AG08395 (cell line): ENCODE data around the gene EYA4.

Experiments
- DNase-seq: peaks from one replicate; pipeline ENCODE4 v3.0.0; 2012; ENCODE audit warnings: mixed read lengths, low spot score

EYA4 gene

DNA sequence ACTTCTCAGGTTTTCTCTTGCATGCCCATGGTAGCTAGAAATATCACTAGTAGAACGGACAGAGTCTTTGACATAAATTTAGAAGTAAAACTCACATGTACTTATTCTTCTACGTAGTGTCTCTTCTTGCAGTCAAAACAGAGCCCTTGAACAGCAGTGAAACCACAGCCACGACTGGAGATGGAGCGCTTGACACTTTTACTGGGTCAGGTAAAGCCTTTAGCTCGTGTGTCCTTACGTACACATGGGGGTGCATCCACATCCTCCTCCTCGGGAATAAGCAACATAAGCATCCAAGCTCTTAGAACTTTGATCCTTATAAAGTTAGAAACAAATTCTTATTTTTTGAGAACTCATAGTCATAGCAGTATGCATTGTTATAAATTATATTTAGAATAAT is 215.3 kb downstream of the EYA4 start:
- no peak for DNase-seq

DNA sequence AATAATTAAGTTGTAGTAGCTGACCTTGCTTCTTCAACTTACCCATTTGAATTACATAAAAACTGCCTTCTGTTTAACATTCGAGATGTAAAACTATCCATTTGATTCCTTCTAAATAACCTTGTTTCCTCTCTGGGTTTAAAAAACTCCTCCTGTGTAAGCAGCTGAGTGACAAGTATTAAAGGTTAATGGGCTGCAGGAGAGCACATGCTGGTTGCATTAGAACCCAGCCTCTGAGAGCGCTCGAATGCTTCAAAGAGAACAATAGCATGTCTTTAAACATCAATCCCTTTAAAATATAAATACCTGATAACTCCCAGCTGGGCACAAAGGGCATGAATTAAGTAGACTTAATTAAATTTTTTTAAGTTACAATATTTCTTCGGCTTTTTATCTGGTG is 215.8 kb downstream of the EYA4 start:
- no peak for DNase-seq

DNA sequence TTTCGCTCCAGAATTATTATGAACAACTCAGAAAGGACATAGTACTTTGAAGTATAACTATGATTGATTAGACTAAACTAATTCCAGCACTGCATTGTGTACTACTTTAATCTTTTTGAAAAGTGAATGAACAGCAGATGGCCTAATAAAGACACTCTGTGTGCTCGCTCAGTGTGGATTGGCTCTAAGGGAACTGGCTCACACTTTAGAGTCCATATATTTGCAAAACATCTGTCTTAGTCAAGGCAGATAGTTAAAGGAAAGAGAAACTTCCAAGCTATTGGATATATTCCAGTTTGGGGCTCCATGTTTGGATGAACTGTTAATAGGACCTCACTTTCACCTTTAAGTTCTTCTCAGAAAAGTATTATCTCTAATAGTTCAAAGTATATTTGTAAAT is 218.9 kb downstream of the EYA4 start:
- no peak for DNase-seq

DNA sequence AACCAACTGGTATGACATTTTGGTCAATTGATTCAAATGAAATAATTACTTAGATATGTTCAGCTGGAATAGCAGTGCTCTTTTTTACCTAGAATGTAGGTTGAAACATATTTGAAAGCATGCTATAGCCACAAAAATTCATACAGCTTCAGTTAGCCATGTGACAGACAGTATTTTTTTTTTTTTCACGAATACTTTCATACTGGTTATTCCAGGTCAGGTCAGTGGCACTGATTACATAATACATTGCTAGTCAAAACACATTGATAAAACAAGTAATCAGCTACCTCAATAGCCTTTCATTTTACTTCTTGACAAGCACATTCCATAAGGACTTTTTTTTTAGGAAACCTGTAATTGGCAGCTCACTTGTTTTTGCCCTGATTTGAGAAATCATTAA is 222.6 kb downstream of the EYA4 start:
- no peak for DNase-seq

DNA sequence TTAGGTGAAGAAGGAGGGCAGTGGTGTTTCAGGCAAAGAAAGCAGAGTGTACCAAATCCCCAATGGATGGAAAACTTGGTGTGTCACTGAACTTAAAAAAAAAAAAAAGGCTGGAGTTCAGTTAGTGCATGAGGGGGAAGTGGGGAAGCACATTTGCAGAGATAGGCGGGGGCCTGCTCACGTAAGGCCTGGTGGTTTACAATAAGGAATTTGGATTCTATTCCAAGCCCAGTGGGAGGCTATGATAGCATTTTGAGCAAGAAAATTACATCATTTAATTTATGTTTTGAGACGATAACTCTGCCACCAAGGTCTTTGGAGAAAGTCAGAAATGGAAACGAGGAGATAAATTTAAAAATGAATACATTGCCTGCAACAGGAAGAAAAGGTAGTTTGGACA is 225.5 kb downstream of the EYA4 start:
- no peak for DNase-seq

DNA sequence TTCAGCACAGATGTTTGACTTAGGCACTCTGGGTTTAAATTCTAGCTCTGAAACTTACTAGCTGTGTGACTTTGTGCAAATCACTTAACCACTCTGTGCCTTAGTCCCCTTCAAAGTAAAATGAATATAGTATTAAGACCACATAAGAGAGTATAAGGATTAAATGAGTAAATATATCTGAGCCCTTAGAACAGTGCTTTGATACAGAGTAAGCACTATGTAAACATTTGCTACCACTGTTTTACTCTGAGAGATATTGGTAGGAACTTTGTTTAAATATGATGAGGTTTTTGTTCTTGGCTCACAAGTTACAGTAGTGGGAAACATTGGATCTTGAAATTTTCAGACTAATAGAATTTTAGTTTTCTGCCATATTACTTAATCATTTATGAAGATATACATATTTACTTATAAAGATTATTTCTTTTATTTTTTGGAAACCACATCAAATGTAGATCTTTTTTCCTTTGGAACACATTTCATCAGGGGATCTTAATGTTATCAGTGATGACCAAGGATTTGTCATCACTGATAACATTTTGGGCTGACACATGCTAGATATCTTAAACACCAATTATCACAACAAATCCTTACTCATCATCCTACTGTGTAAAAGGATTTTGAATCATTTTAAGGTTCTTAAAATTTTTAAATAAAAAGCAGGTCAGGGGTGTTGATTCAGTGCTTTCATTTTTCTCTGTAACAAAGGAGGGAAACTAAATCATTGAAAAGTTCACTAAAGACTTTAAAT is 226.2 kb downstream of the EYA4 start:
- DNase-seq: no peak

DNA sequence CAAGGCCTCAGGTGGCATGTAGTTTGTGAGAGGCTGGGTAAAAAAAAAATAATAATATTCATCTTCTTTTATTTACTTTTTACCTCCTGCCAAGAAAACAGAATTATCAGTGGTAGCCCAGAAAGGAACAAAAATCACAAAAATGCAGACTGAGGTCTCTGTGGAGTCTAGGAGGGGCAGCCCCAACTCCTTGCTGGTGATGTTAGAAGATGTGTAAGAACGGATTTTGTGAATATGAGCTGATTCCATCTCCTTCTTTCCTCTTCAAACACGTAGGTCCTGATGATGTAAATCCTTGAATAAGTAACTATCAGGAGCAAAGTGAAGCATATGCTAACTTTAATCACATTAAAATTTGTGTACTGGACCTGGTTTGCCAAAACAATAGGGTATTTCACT is 226.8 kb downstream of the EYA4 start:
- DNase-seq: no peak

DNA sequence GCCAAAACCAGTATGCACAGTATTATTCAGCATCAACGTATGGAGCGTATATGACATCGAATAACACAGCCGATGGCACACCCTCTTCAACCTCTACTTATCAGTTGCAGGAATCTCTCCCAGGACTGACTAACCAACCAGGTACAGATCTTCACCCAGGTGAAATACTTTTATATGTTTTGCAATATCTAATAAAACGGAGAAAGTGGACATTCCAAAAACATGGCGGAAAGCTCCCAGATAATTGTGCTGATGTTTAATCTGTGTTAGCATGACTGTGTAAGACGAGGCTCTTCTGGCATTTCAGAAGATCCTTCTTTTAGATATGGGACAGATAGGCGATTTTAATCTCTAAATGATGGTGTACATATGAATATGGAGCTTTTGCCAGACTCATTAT is 227.4 kb downstream of the EYA4 start:
- DNase-seq: no peak

DNA sequence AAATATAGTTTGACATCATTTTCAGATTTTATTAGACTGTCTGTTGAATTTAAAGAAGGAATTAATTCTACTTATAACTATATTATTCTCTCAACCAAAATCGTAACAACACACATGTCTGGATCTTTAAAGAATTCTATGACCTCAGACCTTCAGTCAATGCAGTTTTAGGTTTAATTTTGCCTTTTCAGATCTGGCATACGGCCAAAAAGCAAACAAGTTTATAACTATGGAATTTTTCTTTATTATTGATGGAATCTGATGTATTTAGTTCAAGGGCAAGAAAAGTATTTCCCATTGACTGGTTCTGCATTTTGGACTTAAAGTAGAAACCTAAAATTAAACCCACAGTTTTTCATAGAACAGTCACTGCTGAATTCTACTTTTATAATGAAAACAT is 233.4 kb downstream of the EYA4 start:
- no peak for DNase-seq

DNA sequence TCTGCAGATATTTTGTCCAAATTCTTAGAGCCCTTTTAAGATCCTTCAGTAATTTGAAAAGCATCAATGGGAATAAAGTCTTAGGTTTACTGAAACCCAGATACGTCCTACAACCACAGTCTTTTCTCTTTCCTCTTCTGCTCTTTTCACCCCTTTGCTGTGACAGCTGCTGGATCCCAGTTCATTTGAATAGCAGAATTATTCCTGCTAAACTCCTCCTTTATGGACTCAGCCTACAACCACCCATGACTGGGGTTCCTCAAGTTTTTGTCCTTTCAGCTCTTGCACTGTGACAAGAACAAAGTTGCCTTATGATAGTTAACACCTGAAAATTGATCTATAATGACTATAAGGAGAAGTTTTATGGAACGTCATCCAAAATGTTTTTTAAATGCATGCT is 237.5 kb downstream of the EYA4 start:
- no peak for DNase-seq

DNA sequence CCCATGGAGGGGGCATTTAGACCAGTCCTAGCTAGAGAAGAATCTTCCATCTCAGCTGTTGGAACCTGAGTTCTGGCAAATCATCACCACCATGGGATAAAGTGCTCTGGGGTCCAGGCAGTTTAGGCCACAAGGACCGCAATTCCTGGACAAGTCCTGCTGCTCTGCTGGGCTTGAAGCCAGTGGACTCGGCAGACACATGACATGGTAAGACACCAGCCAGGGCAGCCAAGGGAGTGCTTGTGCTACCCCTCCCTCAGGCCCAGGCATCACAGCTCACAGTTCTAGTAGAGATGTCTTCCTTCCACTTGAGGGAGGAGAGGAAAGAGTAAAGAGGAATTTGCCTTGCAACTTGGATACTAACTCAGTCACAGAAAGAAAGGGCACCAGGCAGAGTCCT is 246.0 kb downstream of the EYA4 start:
- no peak for DNase-seq

DNA sequence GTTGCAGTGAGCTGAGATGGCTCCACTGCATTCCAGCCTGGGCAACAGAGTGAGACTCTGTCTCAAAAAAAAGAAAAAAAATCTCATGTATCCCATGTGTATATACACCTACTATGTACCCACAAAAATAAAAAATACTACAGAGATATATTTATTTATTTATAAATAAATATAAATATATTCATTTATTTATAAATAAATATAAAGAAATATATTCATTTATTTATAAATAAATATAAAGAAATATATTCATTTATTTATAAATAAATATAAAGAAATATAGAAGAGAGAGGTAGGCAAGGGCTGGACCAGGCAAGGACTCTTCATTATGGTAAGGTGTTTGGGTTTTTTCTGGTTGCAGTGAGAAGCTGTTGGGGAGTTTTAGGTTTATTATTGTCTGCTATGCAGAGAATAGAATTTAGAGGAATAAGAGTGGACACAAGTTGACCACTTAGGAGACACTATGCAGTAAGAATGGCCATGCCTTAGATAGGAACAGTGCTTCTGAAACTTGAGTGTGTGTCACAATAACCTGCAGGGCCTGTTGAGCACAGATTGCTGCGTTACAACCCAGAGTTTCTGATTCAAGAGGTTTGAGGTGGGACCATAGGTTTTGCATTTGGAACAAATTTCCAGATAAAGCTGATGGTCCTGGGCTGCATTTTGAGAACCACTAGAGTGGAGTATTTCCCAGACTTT is 254.2 kb downstream of the EYA4 start:
- DNase-seq: no peak

DNA sequence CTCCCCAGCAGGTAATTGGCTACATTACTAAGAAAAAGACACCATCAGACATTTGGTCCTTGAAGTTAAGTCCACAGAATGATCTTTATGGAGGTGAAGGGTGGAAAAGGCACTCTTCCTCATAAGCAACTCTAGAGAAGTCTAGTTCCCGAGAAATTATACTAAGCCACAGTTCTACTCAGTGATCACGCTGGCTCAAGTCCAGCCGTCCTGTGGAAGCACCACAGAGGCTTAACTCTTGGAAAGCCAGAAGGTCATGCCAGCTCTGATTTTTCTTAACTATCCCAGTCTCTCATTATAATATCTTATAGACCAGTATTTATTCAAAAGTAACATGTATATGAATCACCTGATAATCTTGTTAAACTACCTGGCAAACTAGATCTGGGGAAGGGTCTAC is 258.5 kb downstream of the EYA4 start:
- no peak for DNase-seq

DNA sequence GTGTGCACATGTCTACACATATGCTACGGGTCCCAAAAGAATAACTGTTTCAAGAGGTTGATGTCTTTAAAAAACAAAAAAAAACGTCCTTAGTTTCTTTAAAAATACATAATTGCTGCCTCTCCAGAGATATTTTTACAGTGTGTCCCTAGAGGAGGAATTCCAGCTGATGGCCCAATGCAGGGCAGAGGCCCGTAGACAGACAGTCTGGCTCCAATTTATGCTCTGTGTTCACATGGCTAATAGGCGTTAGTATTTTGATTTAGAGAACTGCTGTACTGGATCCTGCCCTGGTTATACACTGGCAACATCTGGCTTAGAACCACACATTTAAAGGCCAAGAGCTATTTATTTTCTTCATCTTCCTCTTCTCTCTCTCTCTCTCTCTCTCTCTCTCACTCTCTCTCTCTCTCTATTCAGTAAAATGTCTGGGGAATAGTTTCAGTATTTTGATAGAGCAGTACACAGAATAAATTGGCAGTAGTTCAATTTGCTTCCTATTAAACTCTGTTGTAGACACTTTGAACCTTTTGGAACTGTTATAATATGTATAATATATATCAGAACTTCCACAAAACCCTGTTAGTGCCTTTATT is 260.6 kb downstream of the EYA4 start:
- DNase-seq: no peak

DNA sequence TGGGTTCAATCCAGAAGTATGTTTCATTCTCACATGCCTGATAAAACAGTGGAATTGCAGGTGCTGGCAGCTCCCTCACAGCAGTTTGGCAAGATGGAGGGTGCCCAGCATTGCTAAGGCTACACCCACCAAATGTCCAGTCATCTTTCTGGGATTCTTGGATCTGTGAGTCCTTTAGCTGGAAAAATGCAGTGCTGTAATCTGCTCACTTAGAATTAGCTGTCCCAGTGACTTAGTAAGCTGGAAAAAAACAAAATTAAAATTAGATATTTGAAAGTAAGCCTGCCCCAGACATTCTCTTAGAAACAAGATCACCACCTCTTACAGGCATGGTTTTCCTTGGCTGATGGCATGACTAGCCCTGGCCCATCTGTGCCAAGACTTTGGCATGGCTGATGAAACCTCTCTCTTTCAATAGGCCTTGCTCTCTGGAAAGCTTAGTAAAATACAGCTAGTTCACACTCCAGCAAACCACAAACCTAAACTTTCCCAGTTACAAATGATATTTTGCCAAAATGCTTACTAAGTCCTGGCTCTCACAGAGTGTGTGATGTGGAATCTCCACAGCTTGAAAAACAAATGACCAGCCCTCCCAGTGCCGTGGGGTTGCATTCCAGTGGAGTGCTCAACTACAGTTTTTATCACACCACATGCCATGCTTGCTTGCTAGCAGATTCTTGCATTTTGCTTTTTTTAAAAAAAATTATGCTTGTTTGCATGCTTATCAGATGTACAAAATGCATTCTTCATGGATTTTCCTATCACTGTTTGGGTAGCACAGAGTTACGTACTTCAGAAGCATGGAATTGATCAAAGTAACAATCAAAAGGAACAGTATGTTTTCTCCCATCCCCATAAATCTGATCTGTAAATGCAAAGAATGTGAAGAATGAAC is 261.5 kb downstream of the EYA4 start:
- peak; percentile 74 for DNase-seq

DNA sequence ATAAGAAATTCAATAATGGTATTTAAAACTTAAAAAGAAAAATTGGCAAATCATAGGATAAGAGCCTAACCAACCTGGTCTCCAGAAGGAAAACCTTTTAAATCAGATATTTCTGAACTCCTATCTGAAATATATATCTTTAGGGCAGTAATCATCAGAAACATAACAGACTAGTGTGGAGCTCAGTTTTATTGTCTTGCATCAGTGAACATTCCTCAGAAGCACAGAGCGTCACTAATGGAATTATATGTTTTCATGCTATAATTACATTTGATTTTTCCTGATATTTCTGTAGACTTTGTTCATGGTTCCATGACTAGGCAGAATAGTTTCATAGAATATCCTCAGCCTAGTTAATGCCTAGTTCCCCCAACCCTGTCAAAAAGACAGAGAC is 262.2 kb downstream of the EYA4 start:
- DNase-seq: no peak

DNA sequence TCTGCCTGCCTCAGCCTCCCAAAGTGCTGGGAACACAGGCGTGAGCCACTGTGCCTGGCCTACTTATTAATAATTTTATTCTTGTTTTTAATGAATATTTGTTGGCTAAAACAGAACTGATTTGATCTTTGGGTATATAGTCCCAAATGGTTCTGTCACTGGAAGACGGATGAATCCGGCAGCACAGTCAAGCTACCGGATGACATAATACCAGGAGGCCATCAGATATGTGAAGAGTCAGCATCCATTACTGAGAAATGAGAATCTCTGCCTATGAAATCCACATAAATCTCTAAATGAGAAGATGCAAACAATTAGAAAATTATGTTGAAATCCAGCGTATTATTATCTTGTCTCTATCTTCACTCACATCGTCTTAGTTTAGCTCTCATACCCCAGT is 263.0 kb downstream of the EYA4 start:
- no peak for DNase-seq

DNA sequence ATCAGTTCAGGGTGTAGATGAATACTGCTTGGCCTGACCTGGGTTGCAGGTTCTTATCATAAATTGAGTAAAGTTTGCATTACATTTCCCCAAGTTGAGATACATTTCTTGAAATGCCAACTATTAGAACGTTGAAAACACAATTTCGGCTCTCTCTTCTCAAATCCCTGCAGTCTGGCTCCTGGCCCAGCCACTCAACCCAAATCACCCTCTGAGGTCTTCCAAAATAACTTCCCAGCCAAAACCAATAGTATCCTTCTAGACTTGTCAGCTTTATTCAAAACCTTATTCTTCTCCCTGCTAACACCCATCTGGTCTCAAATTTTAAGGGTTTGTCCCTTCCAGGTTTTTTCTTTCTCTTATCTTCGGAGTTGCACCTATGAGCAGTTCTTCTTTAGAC is 263.6 kb downstream of the EYA4 start:
- DNase-seq: no peak

DNA sequence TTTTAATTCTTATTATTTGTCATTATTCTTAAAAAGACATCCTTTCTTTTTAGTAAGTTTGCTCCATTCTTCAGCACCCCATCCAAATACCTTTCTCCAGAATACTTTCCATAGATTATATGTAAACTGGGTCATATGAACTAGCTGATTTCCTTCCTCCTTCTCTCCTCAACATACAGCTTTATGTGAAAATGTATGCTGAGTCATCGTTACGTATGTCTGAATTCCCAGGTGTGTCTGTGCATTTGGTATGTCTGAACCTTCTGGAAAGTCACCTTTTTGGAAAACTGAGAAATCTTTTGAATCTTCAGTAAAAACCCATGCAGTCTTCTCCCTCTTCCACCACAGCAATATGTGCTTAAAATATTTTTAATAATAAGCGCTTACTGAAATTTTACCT is 264.5 kb downstream of the EYA4 start:
- DNase-seq: no peak

DNA sequence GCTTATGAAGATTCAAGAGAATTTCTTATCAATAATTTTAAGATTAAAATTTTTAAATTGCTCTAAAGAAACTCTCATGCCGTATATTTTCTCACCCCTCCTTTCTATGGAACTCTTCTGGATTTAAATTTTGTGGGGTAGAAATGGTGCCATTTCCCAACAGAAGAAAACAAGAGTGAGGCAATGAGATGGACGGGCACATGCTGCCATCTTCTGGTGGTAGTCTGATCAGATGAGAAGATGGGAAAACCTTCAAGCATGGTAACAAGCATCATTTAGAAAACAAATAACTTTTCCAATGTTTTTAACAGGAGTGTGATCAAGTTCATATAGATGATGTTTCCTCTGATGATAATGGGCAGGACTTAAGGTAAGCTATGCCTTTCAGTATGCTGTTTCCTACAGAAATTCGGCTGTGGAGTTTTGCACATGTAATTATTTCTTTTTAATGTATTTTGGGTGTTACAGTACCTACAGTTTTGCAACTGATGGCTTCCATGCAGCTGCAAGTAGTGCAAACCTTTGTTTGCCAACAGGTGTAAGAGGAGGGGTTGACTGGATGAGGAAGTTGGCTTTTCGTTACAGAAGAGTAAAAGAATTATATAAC is 271.4 kb downstream of the EYA4 start:
- peak; percentile 56 for DNase-seq

DNA sequence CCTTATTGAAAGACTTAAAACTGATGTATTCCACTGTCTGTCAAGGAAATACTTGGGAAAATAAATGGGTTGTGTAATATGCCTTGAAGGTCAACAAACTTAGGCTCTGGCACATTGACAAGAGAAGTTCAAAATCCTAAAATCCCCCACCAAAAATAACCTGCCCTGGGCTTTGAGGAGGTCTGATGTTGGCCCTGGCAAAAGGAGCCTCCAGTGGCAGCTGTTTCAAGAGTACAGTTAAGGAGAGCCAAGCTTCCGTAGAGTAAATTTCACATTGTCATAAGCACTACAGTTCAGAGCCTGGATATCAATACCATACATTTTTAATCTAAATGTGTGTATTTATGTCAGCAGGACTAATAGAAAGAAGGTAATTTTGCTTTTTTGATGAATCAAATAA is 282.7 kb downstream of the EYA4 start:
- DNase-seq: no peak

DNA sequence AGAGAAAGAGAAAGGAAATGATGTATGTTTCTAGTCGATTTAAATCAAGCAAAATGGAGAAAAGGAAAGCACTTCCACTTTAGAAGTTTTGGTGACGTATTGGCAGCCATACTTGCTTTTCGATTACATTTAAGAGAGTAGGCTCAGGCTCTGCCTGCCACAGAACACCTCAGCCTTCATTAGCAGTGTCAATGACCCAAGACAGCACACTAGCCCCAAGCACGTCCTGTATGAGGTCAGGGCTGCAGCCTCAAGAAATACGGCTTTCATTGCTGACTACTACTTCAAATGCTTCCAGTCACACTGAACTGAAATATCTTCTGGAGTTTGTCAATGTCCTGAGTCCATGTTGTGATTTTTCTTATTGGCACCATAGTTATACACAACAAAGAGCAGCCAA is 285.3 kb downstream of the EYA4 start:
- no peak for DNase-seq
